Erythroblast (primary cell): ENCODE data around the gene SULT6B1.
A peak's percentile ranks its signal among the peaks of the same experiment; 100 is the strongest.

Source experiments
- DNase-seq, 2 experiments: peaks; one replicate each; lab custom pipeline; 2025; lab: John Stamatoyannopoulos, UW
- GATA1 ChIP-seq: IDR thresholded peaks from 2 replicates; pipeline ENCODE4 v1.6.1; 2011; ENCODE audit warnings: low read depth, mild to moderate bottlenecking, control low read depth, low read length, moderate library complexity
- POLR2A ChIP-seq: IDR thresholded peaks from 2 replicates; pipeline ENCODE4 v1.6.1; 2011; ENCODE audit warnings: mild to moderate bottlenecking, low read length

The SULT6B1 gene

GRCh38 chr2:37181726-37182684, 6.5 kb downstream of the SULT6B1 start:
- no peak for TF ChIP-seq POLR2A
- no peak for TF ChIP-seq GATA1
- DNase-seq: no peak

GRCh38 chr2:37180640-37181039, 7.8 kb downstream of the SULT6B1 start:
- TF ChIP-seq POLR2A (no peak), GATA1 (no peak)
- DNase-seq: no peak

GRCh38 chr2:37180006-37180639, 8.3 kb downstream of the SULT6B1 start:
- TF ChIP-seq POLR2A: no peak
- TF ChIP-seq GATA1: no peak
- no peak for DNase-seq

- no peak for TF ChIP-seq POLR2A
- no peak for TF ChIP-seq GATA1
- no peak for DNase-seq
These were observed 14.7 kb downstream of the SULT6B1 start for GRCh38 chr2:37173741-37174140.

GRCh38 chr2:37171624-37171950, 16.9 kb downstream of the SULT6B1 start:
- TF ChIP-seq POLR2A (no peak), GATA1 (no peak)
- DNase-seq: no peak

GRCh38 chr2:37168217-37168981, 20.1 kb downstream of the SULT6B1 start:
- TF ChIP-seq POLR2A (no peak), GATA1 (no peak)
- DNase-seq: peak; percentile 43 to 63

- TF ChIP-seq POLR2A (no peak), GATA1 (no peak)
- DNase-seq: no peak
These were observed 20.8 kb downstream of the SULT6B1 start for GRCh38 chr2:37167636-37168180.

GRCh38 chr2:37164757-37165156, 23.7 kb downstream of the SULT6B1 start:
- DNase-seq: no peak
- TF ChIP-seq GATA1: no peak
- no peak for TF ChIP-seq POLR2A

- peak; percentile 89 to 90 for DNase-seq
- TF ChIP-seq GATA1 (no peak), POLR2A (no peak)
These were observed 31.4 kb downstream of the SULT6B1 start, which contains the start of gene EIF2AK2 for GRCh38 chr2:37156857-37157714. EIF2AK2 (minus strand) TSS chr2:37156980; CDS start chr2:37147806, 9,174 bp downstream.

GRCh38 chr2:37156071-37156856, 32.2 kb downstream of the SULT6B1 start:
- peak; percentile 67 to 68 for DNase-seq
- TF ChIP-seq POLR2A: no peak
- no peak for TF ChIP-seq GATA1

GRCh38 chr2:37154785-37155184, 33.7 kb downstream of the SULT6B1 start:
- no peak for TF ChIP-seq POLR2A
- no peak for TF ChIP-seq GATA1
- no peak for DNase-seq

- TF ChIP-seq POLR2A (no peak), GATA1 (no peak)
- DNase-seq: no peak
These were observed 35.2 kb downstream of the SULT6B1 start for GRCh38 chr2:37153224-37153623.
